GM12865 (cell line): ENCODE results near the gene UCHL1.

Experiments
- DNase-seq: peaks from one replicate; pipeline ENCODE4 v3.0.0; 2010; ENCODE audit warnings: low read depth
- H3K4me3 ChIP-seq: 2 replicates; pipeline ENCODE4 v1.5.1; 2011; ENCODE audit warnings: mild to moderate bottlenecking, low read depth, low read length, control low read depth
- TF ChIP-seq, protein P1 (sequence below): IDR thresholded peaks from 2 replicates; pipeline ENCODE4 v1.5.1; 2011; ENCODE audit warnings: low read length, control low read depth, low read depth, inconsistent platforms; ENCODE audit not compliant: insufficient read depth; ENCODE audit errors: missing control alignments

UCHL1 gene

DNA sequence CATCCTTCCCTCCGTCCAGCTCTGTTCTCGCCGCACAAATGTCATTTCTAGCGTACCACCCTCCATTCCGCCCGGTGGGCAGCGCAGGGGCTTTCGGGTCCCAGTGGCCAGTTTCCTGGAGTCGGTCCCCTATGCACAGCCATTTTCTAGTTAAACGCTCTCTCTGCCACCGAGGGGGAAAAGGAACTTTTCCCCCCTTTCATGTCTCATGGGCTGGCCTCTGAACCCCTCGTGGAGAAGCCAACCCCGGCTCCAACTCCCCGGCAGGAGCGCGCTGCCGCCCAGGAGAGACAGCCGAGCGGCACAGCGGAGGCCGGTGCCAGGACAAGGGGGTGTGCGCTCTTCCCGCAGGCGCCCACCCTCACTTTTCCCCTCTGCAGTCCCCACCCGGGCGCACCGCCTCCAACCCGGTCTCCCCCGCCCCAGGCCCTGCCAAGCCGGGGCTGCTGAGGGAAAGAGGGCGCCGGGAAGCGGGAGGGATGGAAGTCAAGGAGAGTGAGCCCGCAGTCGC is 43.0 kb upstream of the UCHL1 start:
- peak overlapping the region; percentile 83 for H3K4me3 ChIP-seq
- DNase-seq: peak; percentile 39
- TF ChIP-seq, protein P1, sequence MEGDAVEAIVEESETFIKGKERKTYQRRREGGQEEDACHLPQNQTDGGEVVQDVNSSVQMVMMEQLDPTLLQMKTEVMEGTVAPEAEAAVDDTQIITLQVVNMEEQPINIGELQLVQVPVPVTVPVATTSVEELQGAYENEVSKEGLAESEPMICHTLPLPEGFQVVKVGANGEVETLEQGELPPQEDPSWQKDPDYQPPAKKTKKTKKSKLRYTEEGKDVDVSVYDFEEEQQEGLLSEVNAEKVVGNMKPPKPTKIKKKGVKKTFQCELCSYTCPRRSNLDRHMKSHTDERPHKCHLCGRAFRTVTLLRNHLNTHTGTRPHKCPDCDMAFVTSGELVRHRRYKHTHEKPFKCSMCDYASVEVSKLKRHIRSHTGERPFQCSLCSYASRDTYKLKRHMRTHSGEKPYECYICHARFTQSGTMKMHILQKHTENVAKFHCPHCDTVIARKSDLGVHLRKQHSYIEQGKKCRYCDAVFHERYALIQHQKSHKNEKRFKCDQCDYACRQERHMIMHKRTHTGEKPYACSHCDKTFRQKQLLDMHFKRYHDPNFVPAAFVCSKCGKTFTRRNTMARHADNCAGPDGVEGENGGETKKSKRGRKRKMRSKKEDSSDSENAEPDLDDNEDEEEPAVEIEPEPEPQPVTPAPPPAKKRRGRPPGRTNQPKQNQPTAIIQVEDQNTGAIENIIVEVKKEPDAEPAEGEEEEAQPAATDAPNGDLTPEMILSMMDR: no peak

- TF ChIP-seq, protein P1: peak; percentile 86
- peak within 1 kb of the TSS; percentile 83 for H3K4me3 ChIP-seq
- peak; percentile 95 for DNase-seq
Observed at GRCh38 chr4:41214136-41214824, 42.4 kb upstream of the UCHL1 start, which contains the start of gene APBB2. APBB2 (minus strand) TSS chr4:41214542; CDS start chr4:41033254, 181,288 bp downstream.

DNA sequence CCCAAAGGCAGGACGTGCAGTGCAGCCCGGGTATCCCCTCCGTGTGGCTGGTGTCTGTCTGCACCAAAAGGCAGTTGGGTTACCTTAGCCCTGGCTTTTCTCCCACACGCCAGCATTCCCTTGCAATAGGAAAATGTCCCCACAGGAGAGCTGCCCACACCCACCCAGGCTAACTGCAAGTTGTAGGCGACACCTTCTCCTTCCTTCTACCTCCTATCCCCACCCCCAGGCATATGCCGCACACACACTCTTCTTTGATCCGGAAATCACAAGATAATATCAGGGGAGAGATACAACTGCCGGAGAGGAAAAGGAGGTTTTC is 41.9 kb upstream of the UCHL1 start:
- no peak for DNase-seq
- TF ChIP-seq, protein P1: no peak
- peak overlapping the region; percentile 83 for H3K4me3 ChIP-seq

GRCh38 chr4:41215155-41215554 is 41.6 kb upstream of the UCHL1 start:
- no peak for DNase-seq
- TF ChIP-seq, protein P1: no peak
- H3K4me3 ChIP-seq: no peak overlapping the region

DNA sequence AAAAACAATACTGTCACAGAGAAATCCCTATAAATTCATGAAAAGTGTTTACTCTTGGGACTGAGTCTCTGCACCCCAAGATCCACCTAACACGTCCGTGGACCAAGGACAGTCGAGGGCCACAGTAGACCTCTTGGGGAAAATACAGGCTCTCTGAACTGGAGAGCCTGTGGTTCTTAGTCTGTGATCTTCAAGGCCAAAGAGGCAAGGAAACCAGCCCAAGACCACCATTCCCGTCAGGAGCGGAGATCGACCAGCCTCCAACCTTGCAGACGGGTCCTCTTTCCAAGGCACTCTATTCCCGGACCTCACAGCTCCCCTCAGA is 40.8 kb upstream of the UCHL1 start:
- peak overlapping the region; percentile 72 for H3K4me3 ChIP-seq
- DNase-seq: no peak
- TF ChIP-seq, protein P1: no peak

- TF ChIP-seq, protein P1: peak; percentile 27
- peak; percentile 92 for DNase-seq
- peak overlapping the region; percentile 72 for H3K4me3 ChIP-seq
Observed at GRCh38 chr4:41216294-41217019, 40.3 kb upstream of the UCHL1 start.
